Measurements from ENCODE around the gene NUDT1. TPM values are rescaled to one million over a fixed set of nuclear protein-coding genes. Genes with fewer than 3 reads are reported as not detected.

The NUDT1 gene
- total RNA-seq, 1 experiment from 2014 or later, result 84.7 TPM

- Histone ChIP-seq H3K9me3 (ENCODE audit: control insufficient read depth, low read depth, low read length) (no peaks in the 10 kb centered on the region), H2BK20ac (ENCODE audit: low read depth, low read length, poor library complexity, severe bottlenecking) (no peak overlapping the region), H3K27ac (ENCODE audit: insufficient read length, low read depth, low read length) (no peak overlapping the region), H3K23me2 (ENCODE audit: insufficient read length, low read depth, low read length, poor library complexity, severe bottlenecking) (no peaks in the 10 kb centered on the region), H2AK5ac (ENCODE audit: insufficient read length, low read length) (no peak overlapping the region), H4K20me1 (ENCODE audit: control insufficient read depth, insufficient read depth, insufficient read length) (no peaks in the 10 kb centered on the region), H3K23ac (ENCODE audit: insufficient read length, low read depth, low read length) (no peak overlapping the region), H4K91ac (ENCODE audit: insufficient read length, low read depth, low read length) (no peak overlapping the region), H3T11ph (ENCODE audit: low read length) (no peak overlapping the region), H3K4ac (ENCODE audit: low read depth, low read length) (no peak overlapping the region), H3K56ac (ENCODE audit: insufficient read length, low read depth, low read length) (no peak overlapping the region), H2BK5ac (ENCODE audit: insufficient read length, low read length) (no peak overlapping the region), H3K18ac (ENCODE audit: insufficient read length, low read depth, low read length) (no peak overlapping the region), H2AFZ (ENCODE audit: low read length) (no peak overlapping the region), H3K14ac (ENCODE audit: insufficient read depth, low read length) (no peak overlapping the region), H2BK12ac (ENCODE audit: insufficient read length, low read depth, low read length) (no peak overlapping the region), H3K79me1 (ENCODE audit: insufficient read depth, low read depth, low read length, poor library complexity, severe bottlenecking) (no peaks in the 10 kb centered on the region), H2BK120ac (ENCODE audit: low read depth, low read length, poor library complexity, severe bottlenecking) (no peak overlapping the region), H4K5ac (ENCODE audit: insufficient read length, low read depth, low read length) (no peak overlapping the region), H3K79me2 (ENCODE audit: insufficient read depth, low read length) (no peaks in the 10 kb centered on the region), H2BK15ac (ENCODE audit: low read depth, low read length) (no peak overlapping the region), H3K4me1 (ENCODE audit: insufficient read depth, low read length) (no peaks in the 10 kb centered on the region), H4K8ac (replicated peaks; ENCODE audit: insufficient read length, low read depth, low read length) (no peak overlapping the region), H3K9ac (ENCODE audit: extremely low read depth, insufficient read length, low read length) (no peak overlapping the region), H3K27me3 (ENCODE audit: insufficient read depth, low read length) (no peaks in the 10 kb centered on the region), H3K4me2 (ENCODE audit: insufficient read depth, insufficient read length, low read length) (no peak overlapping the region)
- H3K36me3 Mint-ChIP-seq (ENCODE audit: insufficient read depth in 1 of 3, low read depth in 3 of 3), result peaks cover 46 to 79% (median 78%) of the 10 kb centered on the region in 3 experiments
- no peaks in the 10 kb centered on the region for H3K27me3 Mint-ChIP-seq (ENCODE audit: low read depth)
- no peak for DNase-seq
- no peaks in the 10 kb centered on the region for H3K4me1 Mint-ChIP-seq
- no peak overlapping the region for H3K4me3 Mint-ChIP-seq
- H3K27ac Mint-ChIP-seq, result peak overlapping the region; percentile 23 to 53 (median 27); a peak in 2 of 7 replicates
- WGBS (ENCODE audit: extremely low coverage, insufficient read length, low lambda C conversion rate), result no CpG with 5 or more reads among the region's 30 CpGs
- H3K9me3 Mint-ChIP-seq, result peaks cover 1 to 3% of the 10 kb centered on the region in 2 experiments; a peak in 3 of 5 replicates
- no peak for TF ChIP-seq CTCF (conservative IDR thresholded peaks at IDR 0.05)
Measured at GRCh38 chr7:2210551-2211258, 31.3 kb upstream of the NUDT1 start.
